ENCODE data around the gene MAP3K2. TPM values are rescaled to one million over a fixed set of nuclear protein-coding genes. Genes with fewer than 3 reads are reported as not detected.
A peak's percentile ranks its signal among the peaks of the same experiment; 100 is the strongest.

The MAP3K2 gene, protein sequence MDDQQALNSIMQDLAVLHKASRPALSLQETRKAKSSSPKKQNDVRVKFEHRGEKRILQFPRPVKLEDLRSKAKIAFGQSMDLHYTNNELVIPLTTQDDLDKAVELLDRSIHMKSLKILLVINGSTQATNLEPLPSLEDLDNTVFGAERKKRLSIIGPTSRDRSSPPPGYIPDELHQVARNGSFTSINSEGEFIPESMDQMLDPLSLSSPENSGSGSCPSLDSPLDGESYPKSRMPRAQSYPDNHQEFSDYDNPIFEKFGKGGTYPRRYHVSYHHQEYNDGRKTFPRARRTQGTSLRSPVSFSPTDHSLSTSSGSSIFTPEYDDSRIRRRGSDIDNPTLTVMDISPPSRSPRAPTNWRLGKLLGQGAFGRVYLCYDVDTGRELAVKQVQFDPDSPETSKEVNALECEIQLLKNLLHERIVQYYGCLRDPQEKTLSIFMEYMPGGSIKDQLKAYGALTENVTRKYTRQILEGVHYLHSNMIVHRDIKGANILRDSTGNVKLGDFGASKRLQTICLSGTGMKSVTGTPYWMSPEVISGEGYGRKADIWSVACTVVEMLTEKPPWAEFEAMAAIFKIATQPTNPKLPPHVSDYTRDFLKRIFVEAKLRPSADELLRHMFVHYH
- 54.9 and 64.4 TPM in 2 replicates for total RNA-seq (2013; cell fraction: nucleolus; rRNA removed)
- total RNA-seq (2014; rRNA removed) = 24.1 and 25.1 TPM in 2 replicates
- 15.7 and 17.7 TPM in 2 replicates for total RNA-seq (2014; rRNA removed; fragmentation: Illumina TruSeq; extraction: Trizol)
- total RNA-seq (2021) = 35.9 and 39.6 TPM in 2 replicates
- polyA plus RNA-seq (2011; ENCODE audit: low read depth) = 3.7 TPM
- polyA plus RNA-seq (2011; rRNA removed) = 18.1 and 22.4 TPM in 2 replicates
- 8.6 and 12.7 TPM in 2 replicates for polyA plus RNA-seq (2011; cell fraction: cytosol; rRNA removed)
- 19.5 and 21.1 TPM in 2 replicates for polyA plus RNA-seq (2011; cell fraction: nucleus; rRNA removed)
- polyA plus RNA-seq (2012) = 9.1 and 9.4 TPM in 2 replicates
- 14.5 and 16.5 TPM in 2 replicates for polyA plus RNA-seq (2014; fragmentation: Illumina TruSeq; extraction: Trizol)
- 1 to 10 TPM; 2.7 to 6.4 TPM for polyA plus RNA-seq (2014; fragmentation: Nextera tagmentation; extraction: Ambion mirVana)
- polyA plus RNA-seq (2014; rRNA removed) = 10.9 and 12.8 TPM in 2 replicates
- polyA plus RNA-seq (2016; fragmentation: Nextera tagmentation; extraction: Ambion mirVana) = 10 to 100 TPM in 1 of 2 experiments, 1 to 10 TPM in 1; 4.9 to 26.3 TPM
- 32.1 and 45.6 TPM in 2 replicates for polyA minus RNA-seq (2011; rRNA and poly(A)+ RNA removed)
- polyA minus RNA-seq (2011; cell fraction: cytosol; rRNA and poly(A)+ RNA removed) = 20.6 and 29.6 TPM in 2 replicates
- polyA minus RNA-seq (2011; cell fraction: nucleus; rRNA and poly(A)+ RNA removed) = 15.7 and 26.8 TPM in 2 replicates
- Bru-seq, nascent RNA = percentile 87 among the genes with signal in this experiment
- percentile 93 among the genes with signal in this experiment for BruChase-seq, experiment 1, labeled RNA remaining after a 6-hour chase
- percentile 93 among the genes with signal in this experiment for BruChase-seq, experiment 2, labeled RNA remaining after a 2-hour chase
- long read RNA-seq, experiment 1, partial matches to known transcripts = 1 of 4 reads
- long read RNA-seq, experiment 1, other reads (novel, unspliced or antisense) = 3 of 4 reads
- long read RNA-seq, experiment 2, partial matches to known transcripts = 6 of 16 reads
- long read RNA-seq, experiment 2, other reads (novel, unspliced or antisense) = 10 of 16 reads

GRCh38 chr2:127387655-127388422, at the start of gene MAP3K2:
TSS of gene MAP3K2 (minus strand) at chr2:127387975. CDS start at chr2:127343129, 44,846 bp downstream.
- intact Hi-C loops (cut with micrococcal nuclease; ENCODE audit: unreplicated experiment) = no loop called here
- peak within 1 kb of the TSS; percentile 77 for H2AFZ ChIP-seq (ENCODE audit: control insufficient read depth, low read depth, low read length)
- peak within 1 kb of the TSS; percentile 96 for H3K27ac ChIP-seq (ENCODE audit: control insufficient read depth, insufficient read depth)
- H3K79me2 ChIP-seq (ENCODE audit: control insufficient read depth, insufficient read depth, low read length) = peaks cover 42% of the 10 kb centered on the region
- H3K36me3 ChIP-seq (ENCODE audit: control insufficient read depth in 2 of 2, insufficient read depth in 2 of 2, low read length in 1 of 2) = no peaks in the 10 kb centered on the region; a peak in 1 of 4 replicates
- under 1% methylated on average over 84 of the region's 100 CpGs for WGBS (ENCODE audit: insufficient coverage, insufficient replicate concordance, low lambda C conversion rate, missing lambda C conversion rate)
- RAD21 ChIA-PET (ENCODE audit: unreplicated experiment) = interaction anchor here (0.8 to 1.6 kb wide), 2 partner anchors 10 to 91 kb away, joined by 3 to 4 read pairs; no protein-coding TSS in a partner anchor
- CTCF ChIA-PET = interaction anchor here (1.0 to 2.1 kb wide), 4 partner anchors 11 to 379 kb away, joined by 3 to 7 read pairs (median 3); no protein-coding TSS in a partner anchor
- POLR2A ChIA-PET = interaction anchor here (1.0 to 1.6 kb wide), 4 partner anchors 12 to 139 kb away, joined by 3 to 7 read pairs (median 4); partner anchors contain the start of gene IWS1
- DNase-seq (ENCODE audit: low read depth, low spot score) (peak; percentile 45), FAIRE-seq (peak; percentile 78), ATAC-seq (peak; percentile 72)
- peaks cover 21% of the 10 kb centered on the region for H3K4me1 ChIP-seq (ENCODE audit: control insufficient read depth, insufficient read depth, low read length)
- H3K4me2 ChIP-seq (ENCODE audit: control insufficient read depth, insufficient read depth) = peak within 1 kb of the TSS; percentile 97
- in situ Hi-C loops (cut with MboI) = loop anchor here (25.0 kb wide), 1 partner anchor 726 kb away; the partner anchor contains the start of gene GYPC
- peak within 1 kb of the TSS; percentile 92 for H3K9ac ChIP-seq (ENCODE audit: control insufficient read depth, insufficient read depth, low read length)
- peak within 1 kb of the TSS; percentile 83 for H3K4me3 ChIP-seq
- BruUV-seq (replicated peaks) = no TSS peak
- SMC1A ChIA-PET (ENCODE audit: uncharacterized antibody, unreplicated experiment) = interaction anchor here (0.5 to 2.5 kb wide), 13 partner anchors 10 to 191 kb away, joined by 3 to 8 read pairs (median 3); no protein-coding TSS in a partner anchor
- H4K20me1 ChIP-seq (ENCODE audit: control insufficient read depth, insufficient read depth) = no peaks in the 10 kb centered on the region
- no peaks in the 10 kb centered on the region for H3K27me3 ChIP-seq (replicated peaks in 1 of 2; ENCODE audit: control insufficient read depth in 2 of 2, insufficient read depth in 2 of 2, low read length in 1 of 2)
- H3K9me3 ChIP-seq (replicated peaks; ENCODE audit: control insufficient read depth, insufficient read depth, low read length) = no peaks in the 10 kb centered on the region
- TF ChIP-seq ZBTB40 (IDR thresholded peaks at IDR 0.05; ENCODE audit: borderline replicate concordance) = no peak
- TF ChIP-seq SMC3 (IDR thresholded peaks at IDR 0.05; ENCODE audit: borderline replicate concordance, low read length) = no peak
- TF ChIP-seq, protein P1, sequence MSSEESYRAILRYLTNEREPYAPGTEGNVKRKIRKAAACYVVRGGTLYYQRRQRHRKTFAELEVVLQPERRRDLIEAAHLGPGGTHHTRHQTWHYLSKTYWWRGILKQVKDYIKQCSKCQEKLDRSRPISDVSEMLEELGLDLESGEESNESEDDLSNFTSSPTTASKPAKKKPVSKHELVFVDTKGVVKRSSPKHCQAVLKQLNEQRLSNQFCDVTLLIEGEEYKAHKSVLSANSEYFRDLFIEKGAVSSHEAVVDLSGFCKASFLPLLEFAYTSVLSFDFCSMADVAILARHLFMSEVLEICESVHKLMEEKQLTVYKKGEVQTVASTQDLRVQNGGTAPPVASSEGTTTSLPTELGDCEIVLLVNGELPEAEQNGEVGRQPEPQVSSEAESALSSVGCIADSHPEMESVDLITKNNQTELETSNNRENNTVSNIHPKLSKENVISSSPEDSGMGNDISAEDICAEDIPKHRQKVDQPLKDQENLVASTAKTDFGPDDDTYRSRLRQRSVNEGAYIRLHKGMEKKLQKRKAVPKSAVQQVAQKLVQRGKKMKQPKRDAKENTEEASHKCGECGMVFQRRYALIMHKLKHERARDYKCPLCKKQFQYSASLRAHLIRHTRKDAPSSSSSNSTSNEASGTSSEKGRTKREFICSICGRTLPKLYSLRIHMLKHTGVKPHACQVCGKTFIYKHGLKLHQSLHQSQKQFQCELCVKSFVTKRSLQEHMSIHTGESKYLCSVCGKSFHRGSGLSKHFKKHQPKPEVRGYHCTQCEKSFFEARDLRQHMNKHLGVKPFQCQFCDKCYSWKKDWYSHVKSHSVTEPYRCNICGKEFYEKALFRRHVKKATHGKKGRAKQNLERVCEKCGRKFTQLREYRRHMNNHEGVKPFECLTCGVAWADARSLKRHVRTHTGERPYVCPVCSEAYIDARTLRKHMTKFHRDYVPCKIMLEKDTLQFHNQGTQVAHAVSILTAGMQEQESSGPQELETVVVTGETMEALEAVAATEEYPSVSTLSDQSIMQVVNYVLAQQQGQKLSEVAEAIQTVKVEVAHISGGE (CRISPR knock-in tag; IDR thresholded peaks at IDR 0.05) = no peak
- no peak for TF ChIP-seq KDM1A (IDR thresholded peaks at IDR 0.05; ENCODE audit: borderline replicate concordance)
- TF ChIP-seq NR2C1 (IDR thresholded peaks at IDR 0.05) = 0 out of 2 replicates have a peak, but pooled peaks have one; percentile 10
- TF ChIP-seq BACH1 (IDR thresholded peaks at IDR 0.05; ENCODE audit: borderline replicate concordance) = peak; percentile 31
- no peak for TF ChIP-seq RAD21 (IDR thresholded peaks at IDR 0.05; ENCODE audit: insufficient read depth, low read depth, low read length)
